ENCODE measurements around the gene FCRL1. TPM values are rescaled to one million over a fixed set of nuclear protein-coding genes. Genes with fewer than 3 reads are reported as not detected.

Gene FCRL1
- total RNA-seq, 1 donor, result not detected

GRCh38 chr1:157841708-157842107 lies 21.8 kb upstream of the FCRL1 start, which contains the start of gene CD5L:
Gene CD5L, minus strand, starts transcription at chr1:157841808. Its CDS starts 107 bp downstream, at chr1:157841701.
- Histone ChIP-seq H3K9me3 (ENCODE audit: low read depth, low read length) (no peaks in the 10 kb centered on the region), H3K4me1 (ENCODE audit: insufficient read depth, low read length) (no peaks in the 10 kb centered on the region), H3K4me2 (ENCODE audit: insufficient read depth, low read length) (no peak within 1 kb of the TSS), H4K20me1 (ENCODE audit: insufficient read depth, low read length) (no peaks in the 10 kb centered on the region), H2AFZ (ENCODE audit: low read length) (no peak within 1 kb of the TSS), H3K27me3 (ENCODE audit: insufficient read depth, low read length) (no peaks in the 10 kb centered on the region), H3K27ac (ENCODE audit: low read depth, low read length) (no peak within 1 kb of the TSS), H3K36me3 (ENCODE audit: insufficient read depth, low read length) (no peaks in the 10 kb centered on the region), H3K4me3 (ENCODE audit: insufficient read depth, low read length) (no peak within 1 kb of the TSS), H3K79me2 (ENCODE audit: insufficient read depth, low read length) (no peaks in the 10 kb centered on the region)
- DNase-seq (ENCODE audit: insufficient read length, low spot score, missing footprints), result no peak
- TF ChIP-seq CTCF (IDR thresholded peaks at IDR 0.05; ENCODE audit: extremely low read depth, low read depth, low read length), result no peak

- Histone ChIP-seq H3K4me2 (ENCODE audit: insufficient read depth, low read length) (no peak overlapping the region), H3K4me1 (ENCODE audit: insufficient read depth, low read length) (no peaks in the 10 kb centered on the region), H3K79me2 (ENCODE audit: insufficient read depth, low read length) (no peaks in the 10 kb centered on the region), H2AFZ (ENCODE audit: low read length) (no peak overlapping the region), H4K20me1 (ENCODE audit: insufficient read depth, low read length) (no peaks in the 10 kb centered on the region), H3K36me3 (ENCODE audit: insufficient read depth, low read length) (no peaks in the 10 kb centered on the region), H3K4me3 (ENCODE audit: insufficient read depth, low read length) (no peak overlapping the region), H3K27me3 (ENCODE audit: insufficient read depth, low read length) (no peaks in the 10 kb centered on the region), H3K27ac (ENCODE audit: low read depth, low read length) (no peak overlapping the region), H3K9me3 (ENCODE audit: low read depth, low read length) (no peaks in the 10 kb centered on the region)
- no peak for TF ChIP-seq CTCF (IDR thresholded peaks at IDR 0.05; ENCODE audit: extremely low read depth, low read depth, low read length)
- DNase-seq (ENCODE audit: insufficient read length, low spot score, missing footprints), result no peak
These were observed 19.0 kb upstream of the FCRL1 start for GRCh38 chr1:157838966-157839365.

- TF ChIP-seq CTCF (IDR thresholded peaks at IDR 0.05; ENCODE audit: extremely low read depth, low read depth, low read length), result no peak
- no peak overlapping the region for H3K4me2 ChIP-seq (ENCODE audit: insufficient read depth, low read length)
- DNase-seq (ENCODE audit: insufficient read length, low spot score, missing footprints), result no peak
- H3K4me1 ChIP-seq (ENCODE audit: insufficient read depth, low read length), result no peaks in the 10 kb centered on the region
- no peaks in the 10 kb centered on the region for H3K36me3 ChIP-seq (ENCODE audit: insufficient read depth, low read length)
- H3K27ac ChIP-seq (ENCODE audit: low read depth, low read length), result no peak overlapping the region
- H4K20me1 ChIP-seq (ENCODE audit: insufficient read depth, low read length), result no peaks in the 10 kb centered on the region
- no peak overlapping the region for H2AFZ ChIP-seq (ENCODE audit: low read length)
- no peaks in the 10 kb centered on the region for H3K79me2 ChIP-seq (ENCODE audit: insufficient read depth, low read length)
- no peaks in the 10 kb centered on the region for H3K9me3 ChIP-seq (ENCODE audit: low read depth, low read length)
- no peak overlapping the region for H3K4me3 ChIP-seq (ENCODE audit: insufficient read depth, low read length)
- no peaks in the 10 kb centered on the region for H3K27me3 ChIP-seq (ENCODE audit: insufficient read depth, low read length)
These were observed 14.5 kb upstream of the FCRL1 start for GRCh38 chr1:157834430-157834829.

- Histone ChIP-seq H3K4me2 (ENCODE audit: insufficient read depth, low read length) (no peak overlapping the region), H4K20me1 (ENCODE audit: insufficient read depth, low read length) (no peaks in the 10 kb centered on the region), H3K36me3 (ENCODE audit: insufficient read depth, low read length) (no peaks in the 10 kb centered on the region), H3K27me3 (ENCODE audit: insufficient read depth, low read length) (no peaks in the 10 kb centered on the region), H3K4me3 (ENCODE audit: insufficient read depth, low read length) (no peak overlapping the region), H3K27ac (ENCODE audit: low read depth, low read length) (no peak overlapping the region), H3K4me1 (ENCODE audit: insufficient read depth, low read length) (no peaks in the 10 kb centered on the region), H3K9me3 (ENCODE audit: low read depth, low read length) (no peaks in the 10 kb centered on the region), H2AFZ (ENCODE audit: low read length) (no peak overlapping the region), H3K79me2 (ENCODE audit: insufficient read depth, low read length) (no peaks in the 10 kb centered on the region)
- DNase-seq (ENCODE audit: insufficient read length, low spot score, missing footprints), result peak; percentile 62
- TF ChIP-seq CTCF (IDR thresholded peaks at IDR 0.05; ENCODE audit: extremely low read depth, low read depth, low read length), result no peak
These were observed 13.2 kb upstream of the FCRL1 start for GRCh38 chr1:157833145-157833544.
